Lower leg skin (tissue), 3 donors: ENCODE results near the gene SYCP3.

Source experiments
- POLR2A ChIP-seq, 2 donors: fragments of 450-650 bp; IDR thresholded peaks; one replicate each; pipeline ENCODE4 v1.6.1; 2016 to 2017; ENCODE audit warnings: antibody characterized with exemption in 2 of 2, mild to moderate bottlenecking in 1 of 2, moderate library complexity in 1 of 2
- TF ChIP-seq, protein P1 (sequence below), 3 donors: fragments of 450-650 bp; IDR thresholded peaks; one replicate each; pipeline ENCODE4 v1.5.1; 2016; ENCODE audit warnings: antibody characterized with exemption in 3 of 3, mild to moderate bottlenecking in 3 of 3, moderate library complexity in 2 of 3

DNA sequence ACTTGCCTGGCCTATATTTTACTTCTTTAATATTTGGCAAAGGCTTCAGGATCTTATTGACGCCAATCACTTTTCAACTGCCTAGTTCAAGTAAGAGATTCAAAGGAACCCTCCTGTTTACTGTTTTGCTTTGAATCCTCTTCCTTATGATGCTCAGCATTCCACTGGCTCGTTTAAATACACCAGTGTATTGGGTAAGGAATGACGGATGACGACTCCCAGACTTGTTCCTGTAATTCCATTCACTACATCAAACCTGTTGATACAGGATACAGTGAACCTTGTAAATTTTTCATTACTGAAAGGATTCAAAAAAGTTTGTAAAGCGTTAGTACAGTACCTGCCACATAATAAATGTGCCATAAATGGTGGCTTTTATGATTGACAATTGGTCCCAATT lies 1.7 kb upstream of the SYCP3 start:
- TF ChIP-seq, protein P1, sequence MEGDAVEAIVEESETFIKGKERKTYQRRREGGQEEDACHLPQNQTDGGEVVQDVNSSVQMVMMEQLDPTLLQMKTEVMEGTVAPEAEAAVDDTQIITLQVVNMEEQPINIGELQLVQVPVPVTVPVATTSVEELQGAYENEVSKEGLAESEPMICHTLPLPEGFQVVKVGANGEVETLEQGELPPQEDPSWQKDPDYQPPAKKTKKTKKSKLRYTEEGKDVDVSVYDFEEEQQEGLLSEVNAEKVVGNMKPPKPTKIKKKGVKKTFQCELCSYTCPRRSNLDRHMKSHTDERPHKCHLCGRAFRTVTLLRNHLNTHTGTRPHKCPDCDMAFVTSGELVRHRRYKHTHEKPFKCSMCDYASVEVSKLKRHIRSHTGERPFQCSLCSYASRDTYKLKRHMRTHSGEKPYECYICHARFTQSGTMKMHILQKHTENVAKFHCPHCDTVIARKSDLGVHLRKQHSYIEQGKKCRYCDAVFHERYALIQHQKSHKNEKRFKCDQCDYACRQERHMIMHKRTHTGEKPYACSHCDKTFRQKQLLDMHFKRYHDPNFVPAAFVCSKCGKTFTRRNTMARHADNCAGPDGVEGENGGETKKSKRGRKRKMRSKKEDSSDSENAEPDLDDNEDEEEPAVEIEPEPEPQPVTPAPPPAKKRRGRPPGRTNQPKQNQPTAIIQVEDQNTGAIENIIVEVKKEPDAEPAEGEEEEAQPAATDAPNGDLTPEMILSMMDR (IDR thresholded peaks at IDR 0.05), result no peak
- no peak for TF ChIP-seq POLR2A (IDR thresholded peaks at IDR 0.05)
